TTC549 (cell line): ENCODE data around the gene KHDC1.
A peak's percentile ranks its signal among the peaks of the same experiment; 100 is the strongest.
"Not testable (repeated sequence)": the region's sequence is repeated elsewhere in the genome, so short reads cannot be mapped to it uniquely, and the experiment has no call there.

Experiments used
- FAIRE-seq: peaks from 2 replicates; lab custom pipeline; 2012; peaks lifted over from hg19 to GRCh38; lab: Jason Lieb, UNC

Gene KHDC1

GRCh38 chr6:73262671-73263569 lies at the start of gene KHDC1:
Gene KHDC1, minus strand, starts transcription at chr6:73263196. Its CDS starts 20,679 bp downstream, at chr6:73242517.
- no peak for FAIRE-seq

GRCh38 chr6:73310503-73310845 lies 47.5 kb upstream of the KHDC1 start:
- FAIRE-seq, result not testable (repeated sequence)

- no peak for FAIRE-seq
Measured at GRCh38 chr6:73309785-73310502, 46.9 kb upstream of the KHDC1 start.

GRCh38 chr6:73309535-73309784 lies 46.5 kb upstream of the KHDC1 start:
- FAIRE-seq, result no peak

GRCh38 chr6:73308712-73309534 lies 45.9 kb upstream of the KHDC1 start:
- no peak for FAIRE-seq

- FAIRE-seq, result not testable (repeated sequence)
Measured at GRCh38 chr6:73303773-73304172, 40.8 kb upstream of the KHDC1 start.

GRCh38 chr6:73302339-73302738 lies 39.3 kb upstream of the KHDC1 start:
- no peak for FAIRE-seq

- FAIRE-seq, result no peak
Measured at GRCh38 chr6:73299151-73299971, 36.4 kb upstream of the KHDC1 start.

GRCh38 chr6:73293331-73293730 lies 30.3 kb upstream of the KHDC1 start:
- FAIRE-seq, result no peak

GRCh38 chr6:73290435-73290834 lies 27.4 kb upstream of the KHDC1 start:
- no peak for FAIRE-seq

- no peak for FAIRE-seq
Measured at GRCh38 chr6:73286752-73287151, 23.8 kb upstream of the KHDC1 start.

- FAIRE-seq, result peak; percentile 36
Measured at GRCh38 chr6:73285674-73286283, 22.8 kb upstream of the KHDC1 start.

- no peak for FAIRE-seq
Measured at GRCh38 chr6:73282871-73283270, 19.9 kb upstream of the KHDC1 start.

GRCh38 chr6:73281684-73282083 lies 18.7 kb upstream of the KHDC1 start:
- FAIRE-seq, result not testable (repeated sequence)

- not testable (repeated sequence) for FAIRE-seq
Measured at GRCh38 chr6:73269296-73269695, 6.3 kb upstream of the KHDC1 start.

- FAIRE-seq, result not testable (repeated sequence)
Measured at GRCh38 chr6:73268896-73269295, 5.9 kb upstream of the KHDC1 start.

- FAIRE-seq, result no peak
Measured at GRCh38 chr6:73264446-73264845, 1.4 kb upstream of the KHDC1 start.

GRCh38 chr6:73263570-73263909 lies 544 bp upstream of the KHDC1 start:
- FAIRE-seq, result no peak

- FAIRE-seq, result no peak
Measured at GRCh38 chr6:73258721-73259120, 4.3 kb downstream of the KHDC1 start.

- not testable (repeated sequence) for FAIRE-seq
Measured at GRCh38 chr6:73254323-73254722, 8.7 kb downstream of the KHDC1 start.

GRCh38 chr6:73252703-73253102 lies 10.3 kb downstream of the KHDC1 start:
- no peak for FAIRE-seq

- FAIRE-seq, result no peak
Measured at GRCh38 chr6:73250016-73250415, 13.0 kb downstream of the KHDC1 start.
